ENCODE results near the gene CC2D1A.
"Not testable (repeated sequence)": the region's sequence is repeated elsewhere in the genome, so short reads cannot be mapped to it uniquely, and the experiment has no call there.

The CC2D1A gene

DNA sequence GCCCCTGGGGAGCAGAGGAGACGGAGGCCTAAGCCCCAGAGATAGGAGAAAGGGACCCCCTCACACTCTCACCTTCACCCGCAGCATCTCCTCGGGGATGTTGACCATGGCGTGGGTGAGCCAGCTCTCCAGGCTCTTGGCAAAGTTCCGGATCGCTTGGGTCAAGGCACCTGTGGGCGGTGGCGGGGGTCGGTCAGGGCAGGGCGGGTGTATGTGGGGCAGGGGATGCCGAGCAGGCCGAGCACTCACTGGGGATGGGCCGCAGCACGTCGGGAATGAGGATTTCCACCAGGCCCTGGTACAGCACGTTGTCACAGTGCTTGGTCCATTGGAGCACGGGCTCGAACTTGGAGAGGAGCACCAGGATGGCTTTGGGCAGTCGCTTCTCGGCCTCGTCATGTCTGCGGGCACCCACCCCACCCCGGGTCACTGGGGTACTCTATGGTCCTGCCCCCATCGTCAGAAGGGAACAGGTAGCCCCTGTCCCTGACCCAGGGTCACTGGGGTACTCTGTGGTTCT, 59.4 kb downstream of the CC2D1A start:
- no peak for DNase-seq

DNA sequence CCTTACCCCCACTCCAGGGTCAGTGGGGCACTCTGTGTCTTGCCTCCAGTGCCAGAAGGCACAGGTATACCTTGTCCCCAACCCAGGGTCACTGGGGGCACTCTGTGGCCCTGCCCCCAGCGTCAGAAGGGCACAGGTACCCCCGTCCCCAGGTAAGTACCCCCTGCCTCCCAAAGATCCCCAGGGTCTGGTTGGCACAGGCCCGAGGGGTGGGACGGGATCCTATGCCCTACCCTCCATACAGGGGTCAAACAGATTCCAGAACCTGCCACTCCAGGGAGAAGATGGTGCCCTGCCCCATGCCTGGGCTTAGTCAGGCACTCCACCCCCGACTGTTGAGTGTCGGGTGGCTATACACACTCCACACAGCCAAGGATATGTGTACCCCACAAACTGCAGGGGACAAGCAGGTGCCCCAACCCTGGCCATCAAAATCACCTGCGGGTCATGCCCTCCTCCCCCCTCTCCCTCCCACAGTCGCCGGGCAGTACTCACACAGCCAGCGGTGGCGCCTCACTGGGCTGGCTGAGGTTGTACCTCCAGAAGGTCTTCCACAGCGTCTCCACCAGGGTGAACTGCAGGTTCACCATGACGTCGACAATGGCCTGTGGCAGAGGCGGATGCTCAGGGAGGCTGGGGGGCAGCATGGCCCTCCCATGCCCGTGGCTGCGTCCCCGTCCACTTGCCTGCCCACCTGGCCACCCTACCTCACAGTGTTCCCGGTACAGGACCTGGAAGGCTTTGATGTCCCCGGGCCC, 60.1 kb downstream of the CC2D1A start:
- DNase-seq = no peak

DNA sequence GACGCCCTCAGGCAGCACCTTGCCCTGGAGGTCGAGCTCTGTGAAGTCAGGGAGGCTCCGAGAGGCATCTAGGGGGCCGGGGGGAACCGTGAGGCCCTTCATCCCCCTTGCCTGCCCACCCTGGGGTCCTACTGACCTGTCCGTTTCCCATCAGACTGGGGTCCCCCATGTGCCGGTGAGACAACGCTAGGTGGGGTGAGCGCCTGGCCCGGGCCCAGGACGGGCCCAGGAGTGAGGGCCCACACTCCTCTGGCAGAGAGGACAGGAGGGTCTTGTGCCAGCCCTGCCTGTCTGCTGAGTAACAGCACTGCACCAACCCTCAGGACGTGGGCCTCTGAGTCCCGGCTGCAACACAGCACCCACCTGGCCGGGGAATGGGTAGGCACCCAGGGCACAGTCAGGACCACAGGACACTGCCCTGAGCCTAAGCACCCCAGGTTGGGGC, 60.7 kb downstream of the CC2D1A start:
- no peak for DNase-seq

DNA sequence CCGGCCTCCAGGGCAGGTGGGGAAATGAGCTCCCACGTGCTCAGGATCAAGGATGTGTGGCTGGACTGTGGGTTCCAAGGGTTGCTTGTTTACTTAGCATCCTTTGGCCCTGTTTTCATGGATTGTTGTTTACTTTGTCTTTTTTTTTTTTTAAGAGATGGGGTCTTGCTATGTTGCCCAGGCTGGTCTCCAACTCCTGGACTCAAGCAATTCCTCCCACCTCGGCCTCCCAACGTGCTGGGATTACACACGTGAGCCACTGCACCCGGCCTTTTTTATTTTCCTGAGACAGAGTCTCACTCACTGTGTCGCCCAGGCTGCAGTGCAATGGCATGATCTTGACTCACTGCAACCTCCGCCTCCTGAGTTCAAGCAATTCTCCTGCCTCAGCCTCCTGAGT, 61.2 kb downstream of the CC2D1A start:
- not testable (repeated sequence) for DNase-seq

DNA sequence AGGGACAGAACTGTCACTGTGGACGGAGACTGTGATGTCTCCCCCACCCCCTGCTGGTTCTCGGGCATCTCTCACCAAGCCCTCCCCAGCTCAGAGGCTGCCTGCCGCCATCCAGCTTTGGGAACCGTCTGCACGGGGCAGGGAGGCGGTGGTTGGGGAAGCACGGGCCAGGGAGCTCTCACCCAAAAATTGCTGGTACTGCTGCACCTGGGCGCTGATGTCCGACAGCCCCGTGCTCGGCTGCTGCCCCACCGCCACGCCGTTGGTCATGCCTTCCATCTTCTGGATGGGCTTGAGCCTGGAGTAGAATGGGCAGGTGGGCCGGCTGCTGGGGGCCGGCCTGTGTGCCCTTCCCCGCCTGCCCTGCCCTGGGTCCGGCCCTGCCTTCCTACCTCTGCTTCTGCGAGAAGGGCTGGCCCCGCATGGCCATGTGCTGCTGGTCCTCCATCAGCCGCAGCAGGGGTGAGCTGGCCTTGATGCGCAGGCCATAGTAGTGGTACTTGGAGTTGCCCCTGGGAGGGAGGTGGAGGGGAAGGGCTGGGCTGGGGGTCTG, 62.5 kb downstream of the CC2D1A start:
- DNase-seq = no peak

DNA sequence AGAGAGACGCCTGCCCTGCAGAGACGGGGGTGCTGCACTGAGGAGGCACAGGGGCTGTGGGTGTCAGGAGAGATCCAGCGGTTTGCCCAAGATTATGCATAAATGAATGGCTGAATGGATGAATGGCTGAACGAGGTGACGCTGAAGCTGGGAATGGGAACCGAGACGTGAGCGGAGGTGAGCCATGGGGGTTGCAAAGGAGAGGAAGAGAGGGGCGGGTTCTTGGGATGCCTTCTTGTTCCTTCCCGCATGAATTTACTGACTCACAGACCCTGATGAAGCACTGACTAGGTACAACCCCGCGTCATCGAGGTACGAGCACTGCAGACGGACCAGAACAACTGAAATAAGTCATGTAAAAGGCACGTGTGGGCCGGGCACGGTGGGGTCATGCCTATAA, 63.0 kb downstream of the CC2D1A start:
- DNase-seq = no peak

DNA sequence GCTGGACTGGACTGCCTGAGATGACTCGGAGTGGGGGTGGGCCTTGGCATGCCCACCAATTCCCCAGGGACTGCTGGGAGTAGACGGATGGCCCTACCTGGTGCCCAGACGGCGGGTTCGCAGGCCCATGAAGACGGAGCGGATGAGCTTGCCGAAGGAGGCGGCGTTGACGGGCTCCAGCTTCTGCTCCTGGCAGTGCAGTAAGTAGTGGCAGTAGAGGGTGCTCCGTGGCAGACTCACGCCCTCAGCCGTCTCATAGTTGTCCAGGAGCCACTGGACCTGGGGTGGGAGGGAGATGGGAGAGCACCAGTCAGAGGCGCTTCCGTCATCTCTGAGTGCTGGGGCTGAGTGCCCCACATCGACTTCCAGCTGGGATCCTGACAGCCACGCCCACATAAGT, 63.9 kb downstream of the CC2D1A start:
- no peak for DNase-seq

DNA sequence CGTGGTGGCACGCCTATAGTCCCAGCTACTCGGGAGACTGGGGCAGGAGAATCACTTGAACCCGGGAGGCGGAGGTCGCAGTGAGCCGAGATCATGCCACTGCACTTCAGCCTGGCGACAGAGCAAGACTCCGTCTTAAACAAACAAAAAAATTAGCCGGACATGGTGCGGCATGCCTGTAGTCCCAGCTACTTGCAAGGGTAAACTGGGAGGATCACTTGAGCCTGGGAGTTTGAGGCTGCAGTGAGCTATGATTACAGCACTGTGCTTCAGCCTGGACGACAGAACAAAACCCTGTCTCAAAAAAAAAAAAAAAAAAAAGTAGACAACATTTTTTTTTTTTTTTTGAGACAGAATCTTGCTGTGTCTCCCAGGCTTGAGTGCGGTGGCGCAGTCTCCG, 65.9 kb downstream of the CC2D1A start:
- DNase-seq = not testable (repeated sequence)

DNA sequence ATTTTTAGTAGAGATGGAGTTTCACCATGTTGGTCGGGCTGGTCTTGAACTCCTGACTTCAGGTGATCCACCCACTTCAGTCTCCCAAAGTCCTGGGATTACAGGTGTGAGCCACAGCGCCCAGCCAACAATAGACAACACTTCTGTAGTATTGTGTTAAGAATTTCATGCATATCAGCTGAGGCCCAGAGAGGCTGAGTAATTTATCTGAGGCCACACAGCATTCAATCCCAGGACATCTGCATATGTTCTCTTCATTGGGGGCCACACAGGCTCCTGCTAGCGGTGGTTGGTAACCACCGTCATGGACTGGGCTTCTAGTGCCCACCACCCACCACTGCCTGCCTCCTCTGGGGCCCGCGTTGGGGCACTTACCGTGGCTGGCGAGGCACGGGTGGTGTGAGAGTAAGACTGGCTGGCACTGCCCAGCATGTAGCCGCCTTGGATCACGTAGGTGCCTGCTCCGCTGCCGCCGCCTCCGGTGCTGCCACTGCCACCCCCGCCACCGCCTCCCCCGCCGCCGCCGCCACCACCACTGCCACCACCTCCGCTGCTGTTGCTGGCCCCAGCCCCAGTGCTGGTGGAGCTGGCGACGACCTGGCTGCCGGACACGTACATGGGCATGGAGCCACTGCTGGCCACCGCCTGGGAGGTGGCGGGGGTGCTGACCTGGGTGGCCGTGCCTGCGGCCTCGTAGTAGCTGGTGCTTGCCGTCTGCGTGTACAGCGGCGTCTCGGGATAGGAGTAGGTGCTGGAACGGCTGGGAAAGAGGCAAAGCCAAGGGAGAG, 66.6 kb downstream of the CC2D1A start:
- DNase-seq = no peak

DNA sequence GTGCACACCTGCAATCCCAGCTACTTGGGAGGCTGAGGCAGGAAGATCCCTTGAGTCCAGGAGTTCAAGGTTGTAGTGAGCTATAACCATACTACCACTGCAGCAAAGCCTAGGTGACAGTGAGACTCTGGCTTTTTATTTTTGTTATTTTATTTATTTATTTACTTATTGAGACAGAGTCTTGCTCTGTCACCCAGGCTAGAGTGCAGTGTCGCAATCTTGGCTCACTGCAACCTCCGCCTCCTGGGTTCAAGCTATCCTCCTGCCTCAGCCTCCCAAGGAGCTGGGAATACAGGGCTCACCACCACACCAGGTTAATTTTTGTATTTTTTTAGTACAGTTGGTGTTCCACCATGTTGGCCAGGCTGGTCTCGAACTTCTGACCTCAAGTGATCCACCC, 67.5 kb downstream of the CC2D1A start:
- DNase-seq = not testable (repeated sequence)

DNA sequence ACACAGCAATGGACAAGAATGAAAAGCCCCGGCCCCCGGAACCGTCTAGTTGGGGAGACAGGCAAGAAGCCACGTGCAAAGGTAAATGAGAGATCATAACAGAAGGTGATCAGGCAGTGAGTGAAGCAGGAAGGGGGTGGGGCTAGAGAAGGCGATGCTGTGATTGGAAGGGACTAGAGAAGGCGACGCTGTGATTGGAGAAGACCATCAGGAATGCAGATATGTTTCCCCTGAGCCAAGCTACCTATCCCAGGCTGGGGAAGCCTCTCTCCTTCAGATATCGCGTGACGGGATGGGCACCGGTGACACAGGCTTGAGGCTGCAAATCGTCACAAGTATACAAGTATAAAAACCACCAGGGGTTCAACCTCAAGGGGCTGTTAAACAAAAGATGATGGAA, 68.1 kb downstream of the CC2D1A start:
- DNase-seq = peak; percentile 37 to 52

DNA sequence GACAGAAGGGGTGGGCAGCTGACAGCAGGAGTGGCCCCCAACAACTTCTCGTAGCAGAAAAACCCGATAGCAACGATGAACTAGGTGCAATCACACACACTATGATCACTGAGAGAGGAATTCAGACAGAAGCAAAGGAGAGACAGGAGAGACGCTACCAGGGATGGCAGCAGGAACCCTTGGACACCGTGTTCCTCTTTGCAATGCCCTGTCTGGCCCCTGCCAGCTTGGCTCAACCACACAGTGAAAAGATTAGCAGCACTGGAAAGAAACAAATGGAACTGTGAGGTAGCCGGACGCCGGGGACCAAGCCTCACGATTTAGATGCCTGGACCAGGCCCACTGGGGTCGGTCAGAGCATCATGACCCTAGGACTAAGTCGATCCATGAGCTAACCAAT, 69.9 kb downstream of the CC2D1A start:
- no peak for DNase-seq

DNA sequence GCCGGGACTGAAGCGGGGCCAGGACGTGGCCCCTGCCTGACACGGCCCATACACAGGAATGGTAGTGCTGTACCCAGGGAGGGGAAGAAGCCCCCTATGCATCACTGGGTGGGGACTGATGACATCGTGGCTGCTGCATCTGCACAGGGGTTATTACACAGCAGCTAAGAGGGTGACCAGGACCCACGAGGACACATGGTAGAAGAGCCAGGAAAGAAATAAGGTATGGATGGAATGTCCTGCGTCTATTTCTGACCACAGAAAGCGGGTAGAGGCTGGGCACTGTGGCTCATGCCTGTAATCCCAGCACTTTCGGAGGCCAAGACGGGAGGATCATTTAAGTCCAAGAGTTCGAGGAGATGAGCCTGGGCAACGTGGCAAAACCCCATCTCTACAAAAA, 70.4 kb downstream of the CC2D1A start:
- no peak for DNase-seq

DNA sequence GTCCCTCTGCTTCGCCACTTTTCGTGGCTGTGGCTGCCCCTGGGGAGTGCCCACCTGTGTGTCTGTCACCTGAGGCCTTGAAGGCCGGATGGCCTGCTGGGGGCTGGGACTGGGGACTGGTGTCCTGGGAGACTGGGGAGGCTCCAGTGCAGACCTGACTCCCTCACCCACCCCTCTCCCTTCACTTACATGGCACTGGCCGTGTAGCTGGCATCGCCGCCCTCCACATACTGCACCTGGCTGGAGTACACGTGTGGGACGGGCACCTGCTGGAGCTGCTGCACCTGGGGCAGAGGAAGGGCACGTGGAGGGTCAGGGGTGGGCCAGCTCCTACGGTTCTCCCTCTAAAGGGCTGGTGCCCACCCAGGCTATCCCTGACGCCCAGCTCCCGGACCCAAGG, 71.8 kb downstream of the CC2D1A start:
- DNase-seq = no peak

DNA sequence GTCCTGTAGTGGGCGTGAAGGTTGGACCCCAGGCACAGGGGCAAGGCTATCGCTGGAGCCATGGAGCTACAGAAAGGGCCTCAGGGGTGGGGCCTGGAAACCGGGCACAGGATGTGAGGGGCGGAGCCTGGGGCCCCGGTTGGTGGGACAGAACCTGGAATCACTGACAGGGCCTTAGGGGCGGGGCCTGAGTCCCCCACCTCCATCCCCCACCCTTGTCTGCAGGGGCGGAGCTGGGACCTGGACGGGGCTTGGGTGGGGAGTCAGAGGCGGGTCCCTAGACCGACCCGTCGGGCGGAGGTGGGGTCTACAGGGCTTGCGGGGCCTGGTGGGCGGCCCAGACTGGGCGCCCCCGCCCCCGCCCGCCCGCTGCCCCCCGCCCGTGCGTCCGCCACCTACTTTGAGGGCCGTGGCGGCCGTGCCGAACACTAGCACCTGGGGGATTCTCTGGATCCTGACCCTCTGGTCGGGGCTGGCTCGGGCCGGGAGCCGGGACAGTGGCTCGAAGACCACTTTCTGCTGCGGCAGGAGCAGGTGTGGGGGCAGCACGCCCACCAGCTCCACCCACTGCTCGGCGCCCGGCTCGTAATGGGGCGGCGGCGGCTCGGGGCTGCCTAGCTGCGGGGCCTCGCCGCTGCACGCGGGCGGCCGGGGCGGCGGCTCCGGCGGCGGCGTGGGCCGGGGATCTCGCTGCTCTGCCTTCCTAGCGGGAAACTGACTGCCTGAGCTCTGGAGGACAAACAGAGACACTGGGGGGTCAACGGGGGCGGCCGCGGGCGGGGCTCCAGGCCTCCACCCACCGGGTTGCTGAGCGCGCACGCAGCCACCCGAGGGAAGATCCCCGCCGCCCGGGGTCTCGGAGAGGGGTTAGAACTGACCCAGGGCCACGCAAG, 72.6 kb downstream of the CC2D1A start:
- DNase-seq = peak in 1 of 2 donors; percentile 58

DNA sequence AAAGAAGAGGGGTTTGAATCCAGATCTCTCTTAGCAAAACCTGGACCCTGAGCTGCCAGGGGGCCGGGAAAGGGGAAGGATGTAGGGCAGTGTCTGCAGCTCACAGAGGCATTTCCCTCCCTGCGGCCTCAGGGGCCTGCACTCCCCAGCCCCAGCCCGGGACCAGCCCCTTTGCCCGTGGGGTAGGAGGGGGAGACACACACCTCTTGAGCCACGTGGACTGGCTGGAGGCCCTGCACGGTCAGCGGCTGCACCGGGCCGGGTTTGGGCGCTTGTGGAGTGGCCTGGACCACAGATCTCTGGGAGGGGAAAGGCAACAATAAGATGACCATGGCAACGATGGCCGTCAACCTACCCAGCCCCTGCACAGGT, 73.2 kb downstream of the CC2D1A start:
- no peak for DNase-seq

DNA sequence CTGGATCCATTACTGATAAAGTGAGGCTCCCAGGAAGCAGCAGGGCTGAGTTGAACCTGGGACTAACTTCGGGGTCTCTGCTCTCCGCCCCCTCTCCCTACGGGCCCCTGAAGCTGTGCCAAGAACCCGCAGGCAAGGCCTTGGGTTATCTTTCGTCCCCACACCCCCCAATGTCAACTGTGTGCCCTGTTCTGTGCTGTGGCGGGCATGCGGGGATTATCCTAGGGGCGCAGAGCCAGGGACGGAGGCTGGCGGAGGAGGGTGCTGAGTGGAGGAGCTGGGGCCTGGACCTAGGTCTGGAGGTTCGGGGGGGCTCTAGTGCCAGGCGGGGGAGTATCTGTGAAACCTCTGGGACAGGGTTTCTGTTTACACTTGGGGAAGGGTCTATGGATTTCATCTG, 73.7 kb downstream of the CC2D1A start:
- DNase-seq = no peak

DNA sequence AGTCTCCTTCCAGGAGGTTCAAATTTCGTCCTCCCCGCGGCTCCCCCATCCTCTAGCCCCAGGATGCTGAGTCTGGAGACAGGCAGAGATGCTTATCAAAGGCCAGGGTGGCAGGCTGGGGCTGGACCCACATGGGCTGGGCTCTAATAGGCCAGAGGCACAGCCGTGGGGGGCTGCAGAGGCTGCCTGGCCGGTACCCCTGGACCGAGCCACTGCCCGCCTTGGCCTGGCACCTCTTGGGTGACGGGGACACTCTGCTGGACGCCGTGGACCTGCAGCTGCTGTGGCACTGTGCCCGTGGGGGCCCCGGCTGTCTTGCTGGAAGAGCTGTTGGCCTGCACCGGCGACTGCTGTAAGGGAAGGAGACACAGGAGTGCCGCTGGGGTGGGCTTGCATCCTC, 74.3 kb downstream of the CC2D1A start:
- DNase-seq = no peak

All from stimulated activated CD4-positive, alpha-beta T cell treated with anti-CD3 and anti-CD28 coated beads, Interleukin-2, amount 100 ng/mL, for 24 hours (primary cell).